22Rv1 (cell line): ENCODE measurements around the gene CAPG.

Source experiments
- ZFX ChIP-seq: fragments of 450-650 bp; IDR thresholded peaks from 2 replicates; pipeline ENCODE4 v1.6.1; 2017; ENCODE audit warnings: antibody characterized with exemption, borderline replicate concordance
- TF ChIP-seq, protein P1 (sequence below): fragments of 450-650 bp; IDR thresholded peaks from 2 replicates; pipeline ENCODE4 v1.5.1; 2017; ENCODE audit warnings: mild to moderate bottlenecking

DNA sequence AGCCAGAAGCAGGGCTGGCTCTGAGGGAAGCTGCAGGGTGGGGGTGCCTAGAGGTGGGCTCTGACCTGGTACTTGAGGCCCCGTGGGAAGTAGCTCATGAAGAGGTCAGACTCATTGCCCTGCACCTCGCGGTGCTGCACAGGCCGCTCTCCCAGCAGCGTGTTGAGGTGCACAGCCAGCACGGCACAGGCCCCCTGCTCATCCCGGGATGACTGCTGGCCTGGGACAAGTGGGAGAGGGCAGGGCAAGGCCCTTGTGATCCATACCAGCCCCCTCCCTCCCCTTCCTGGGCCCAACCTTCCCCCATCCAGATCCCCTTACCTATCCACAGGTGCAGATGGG is 8.7 kb downstream of the CAPG start:
- TF ChIP-seq, protein P1, sequence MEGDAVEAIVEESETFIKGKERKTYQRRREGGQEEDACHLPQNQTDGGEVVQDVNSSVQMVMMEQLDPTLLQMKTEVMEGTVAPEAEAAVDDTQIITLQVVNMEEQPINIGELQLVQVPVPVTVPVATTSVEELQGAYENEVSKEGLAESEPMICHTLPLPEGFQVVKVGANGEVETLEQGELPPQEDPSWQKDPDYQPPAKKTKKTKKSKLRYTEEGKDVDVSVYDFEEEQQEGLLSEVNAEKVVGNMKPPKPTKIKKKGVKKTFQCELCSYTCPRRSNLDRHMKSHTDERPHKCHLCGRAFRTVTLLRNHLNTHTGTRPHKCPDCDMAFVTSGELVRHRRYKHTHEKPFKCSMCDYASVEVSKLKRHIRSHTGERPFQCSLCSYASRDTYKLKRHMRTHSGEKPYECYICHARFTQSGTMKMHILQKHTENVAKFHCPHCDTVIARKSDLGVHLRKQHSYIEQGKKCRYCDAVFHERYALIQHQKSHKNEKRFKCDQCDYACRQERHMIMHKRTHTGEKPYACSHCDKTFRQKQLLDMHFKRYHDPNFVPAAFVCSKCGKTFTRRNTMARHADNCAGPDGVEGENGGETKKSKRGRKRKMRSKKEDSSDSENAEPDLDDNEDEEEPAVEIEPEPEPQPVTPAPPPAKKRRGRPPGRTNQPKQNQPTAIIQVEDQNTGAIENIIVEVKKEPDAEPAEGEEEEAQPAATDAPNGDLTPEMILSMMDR, result no peak
- TF ChIP-seq ZFX, result no peak
